Neural progenitor cell (in vitro differentiated cells): ENCODE measurements around the gene PNCK. TPM values are rescaled to one million over a fixed set of nuclear protein-coding genes. Genes with fewer than 3 reads are reported as not detected.
A peak's percentile ranks its signal among the peaks of the same experiment; 100 is the strongest.
"Not testable (repeated sequence)": the region's sequence is repeated elsewhere in the genome, so short reads cannot be mapped to it uniquely, and the experiment has no call there.

ENCODE experiments used
- DNase-seq: peaks from one replicate; pipeline ENCODE4 v3.0.0-alpha.2; 2016; ENCODE audit warnings: low spot score
- H2AFZ ChIP-seq: fragments of 200-600 bp; sonication (generic); replicated peaks from 2 replicates; pipeline ENCODE4 v1.6.1; 2016; ENCODE audit warnings: antibody characterized with exemption
- H3F3A ChIP-seq: fragments of 200-600 bp; sonication (generic); 2 replicates; pipeline ENCODE4 v1.6.1; 2016; ENCODE audit warnings: antibody characterized with exemption, low read depth
- H3K27ac ChIP-seq: fragments of 200-600 bp; sonication (generic); 2 replicates; pipeline ENCODE4 v1.5.1; 2016; ENCODE audit warnings: mild to moderate bottlenecking
- H3K27me3 ChIP-seq: fragments of 200-600 bp; sonication (generic); 2 replicates; pipeline ENCODE4 v1.6.1; 2016; ENCODE audit warnings: mild to moderate bottlenecking, moderate library complexity
- H3K36me3 ChIP-seq: fragments of 200-600 bp; sonication (generic); 2 replicates; pipeline ENCODE4 v1.5.1; 2016
- H3K4me1 ChIP-seq: fragments of 200-600 bp; sonication (generic); 2 replicates; pipeline ENCODE4 v1.6.1; 2016; ENCODE audit warnings: mixed run types
- H3K4me2 ChIP-seq: fragments of 200-600 bp; sonication (generic); 2 replicates; pipeline ENCODE4 v1.6.1; 2016
- H3K4me3 ChIP-seq: fragments of 200-600 bp; sonication (generic); 2 replicates; pipeline ENCODE4 v1.5.1; 2016
- H3K79me2 ChIP-seq: fragments of 200-600 bp; sonication (generic); 2 replicates; pipeline ENCODE4 v1.6.1; 2016; ENCODE audit warnings: low read depth
- H3K9ac ChIP-seq: fragments of 200-600 bp; sonication (generic); 2 replicates; pipeline ENCODE4 v1.6.1; 2016
- H3K9me3 ChIP-seq: fragments of 200-600 bp; sonication (generic); 2 replicates; pipeline ENCODE4 v1.5.1; 2016; ENCODE audit warnings: low read depth
- H4K20me1 ChIP-seq: fragments of 200-600 bp; sonication (generic); 2 replicates; pipeline ENCODE4 v1.6.1; 2016; ENCODE audit warnings: low read depth
- H3K27ac Mint-ChIP-seq: 3 replicates; pipeline ENCODE4 v1.8.0; 2021; ENCODE audit warnings: mixed read lengths
- H3K27me3 Mint-ChIP-seq: 2 replicates; pipeline ENCODE4 v1.8.0; 2022; ENCODE audit warnings: low read depth, mild to moderate bottlenecking, inconsistent platforms, moderate library complexity, mixed read lengths; ENCODE audit not compliant: insufficient read depth
- H3K36me3 Mint-ChIP-seq: 3 replicates; pipeline ENCODE4 v1.8.0; 2021; ENCODE audit warnings: mixed read lengths
- H3K4me1 Mint-ChIP-seq: 3 replicates; pipeline ENCODE4 v1.8.0; 2021; ENCODE audit warnings: mixed read lengths
- H3K4me3 Mint-ChIP-seq: 3 replicates; pipeline ENCODE4 v1.8.0; 2021; ENCODE audit warnings: mild to moderate bottlenecking, moderate library complexity, mixed read lengths
- H3K9me3 Mint-ChIP-seq: 3 replicates; pipeline ENCODE4 v1.8.0; 2020; ENCODE audit warnings: mixed read lengths
- CTCF ChIP-seq: fragments of 200-600 bp; sonication (generic); IDR thresholded peaks from 2 replicates; pipeline ENCODE4 v1.5.1; 2017; ENCODE audit warnings: antibody characterized with exemption, mild to moderate bottlenecking
- EZH2 ChIP-seq: fragments of 200-600 bp; sonication (generic); IDR thresholded peaks from 2 replicates; pipeline ENCODE4 v1.6.1; 2017; ENCODE audit warnings: antibody characterized with exemption, mild to moderate bottlenecking, moderate library complexity
- EZH2phosphoT487 ChIP-seq: fragments of 200-600 bp; sonication (generic); IDR thresholded peaks from 2 replicates; pipeline ENCODE4 v1.6.1; 2017; ENCODE audit warnings: antibody characterized with exemption
- total RNA-seq: library from RNA; depleted of rRNA; stranded (reverse); fragments of >200 nt; gene quantifications from 2 replicates; pipeline ENCODE4 v1.2.3, GENCODE V29; 2015; ENCODE audit warnings: low replicate concordance

The PNCK gene
- total RNA-seq, 1 donor from 2014 or later, result 19.7 TPM

- H3K36me3 Mint-ChIP-seq, H3K4me1 Mint-ChIP-seq, H3K4me3 Mint-ChIP-seq, DNase-seq, H3K9me3 ChIP-seq, H4K20me1 ChIP-seq, H3K4me2 ChIP-seq, H3K27ac ChIP-seq, H3K27me3 ChIP-seq, H3F3A ChIP-seq, H3K9ac ChIP-seq, H3K79me2 ChIP-seq, H3K27ac Mint-ChIP-seq, H3K4me1 ChIP-seq, H3K27me3 Mint-ChIP-seq, H3K4me3 ChIP-seq, H3K36me3 ChIP-seq, H2AFZ ChIP-seq: not testable (repeated sequence)
- H3K9me3 Mint-ChIP-seq, result peaks cover 26% of the 10 kb centered on the region
- peak; percentile 29 for TF ChIP-seq CTCF
Observed at GRCh38 chrX:153705403-153706060, 31.9 kb upstream of the PNCK start.

DNA sequence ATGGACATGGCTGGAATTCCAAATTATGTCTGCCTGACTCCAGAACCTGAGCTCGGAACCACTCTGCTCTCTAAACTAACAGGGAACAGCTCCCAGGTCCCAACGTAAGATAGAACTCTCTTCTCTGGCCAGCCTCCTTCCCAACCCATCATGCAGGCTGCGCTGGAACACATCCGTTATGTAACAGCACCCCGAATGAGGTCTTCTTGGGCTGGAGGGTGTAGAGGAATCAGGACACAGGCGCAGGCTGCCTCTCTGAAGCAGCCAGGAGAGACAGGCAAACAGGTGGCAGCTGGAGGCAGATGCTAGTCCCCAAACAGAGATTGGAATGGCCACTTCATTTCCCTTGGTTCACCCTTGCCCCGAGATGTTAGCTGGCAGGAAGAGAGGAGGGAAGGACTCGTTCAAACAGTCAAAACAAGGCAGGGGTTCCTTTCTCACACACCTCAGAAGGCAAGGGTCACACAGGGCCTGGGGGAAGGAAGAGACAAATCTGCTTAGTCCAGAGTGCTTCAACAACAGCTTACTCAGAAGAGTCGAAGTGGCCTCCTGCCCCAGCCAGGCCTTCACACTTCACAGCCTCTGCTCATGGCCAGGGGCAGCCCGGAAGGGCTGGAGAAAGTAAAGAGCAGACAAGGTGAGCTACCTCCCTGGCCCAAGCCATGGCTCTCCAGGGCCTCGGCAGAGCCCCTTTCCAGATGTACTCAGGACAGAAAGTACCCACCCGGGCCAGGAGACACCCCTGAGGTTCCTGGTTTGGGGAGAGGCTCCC is 31.2 kb upstream of the PNCK start:
- H3K27me3 ChIP-seq, H3K27me3 Mint-ChIP-seq, H3K4me3 ChIP-seq, H3K4me2 ChIP-seq, H3K79me2 ChIP-seq, H3K36me3 ChIP-seq, H3K9ac ChIP-seq, H3K36me3 Mint-ChIP-seq, H2AFZ ChIP-seq, DNase-seq, H3K27ac Mint-ChIP-seq, H3F3A ChIP-seq, H4K20me1 ChIP-seq, H3K9me3 ChIP-seq, H3K4me1 ChIP-seq, H3K27ac ChIP-seq, H3K4me3 Mint-ChIP-seq, H3K4me1 Mint-ChIP-seq: not testable (repeated sequence)
- peaks cover 24% of the 10 kb centered on the region for H3K9me3 Mint-ChIP-seq

- H3K4me2 ChIP-seq, result no peak overlapping the region
- H3K36me3 ChIP-seq, result no peaks in the 10 kb centered on the region
- no peaks in the 10 kb centered on the region for H3K9me3 ChIP-seq
- H3K4me3 ChIP-seq, result no peak overlapping the region
- peaks cover 3% of the 10 kb centered on the region for H3K4me1 Mint-ChIP-seq
- no peak for DNase-seq
- no peak overlapping the region for H3K27ac Mint-ChIP-seq
- H3K36me3 Mint-ChIP-seq, result peaks cover 5% of the 10 kb centered on the region
- no peaks in the 10 kb centered on the region for H3F3A ChIP-seq
- H3K4me3 Mint-ChIP-seq, result no peak overlapping the region
- H2AFZ ChIP-seq, result no peak overlapping the region
- H4K20me1 ChIP-seq, result peaks cover 5% of the 10 kb centered on the region
- no peaks in the 10 kb centered on the region for H3K79me2 ChIP-seq
- H3K27me3 Mint-ChIP-seq, result peaks cover 4% of the 10 kb centered on the region
- H3K4me1 ChIP-seq, result no peaks in the 10 kb centered on the region
- no peaks in the 10 kb centered on the region for H3K27me3 ChIP-seq
- no peak overlapping the region for H3K27ac ChIP-seq
- H3K9me3 Mint-ChIP-seq, result peaks cover 24% of the 10 kb centered on the region
- H3K9ac ChIP-seq, result no peak overlapping the region
- TF ChIP-seq EZH2 (no peak), CTCF (no peak), EZH2phosphoT487 (no peak)
Observed at GRCh38 chrX:153704021-153704526, 30.5 kb upstream of the PNCK start.

- Mint-ChIP-seq H3K4me1 (peaks cover 1% of the 10 kb centered on the region), H3K9me3 (peaks cover 28% of the 10 kb centered on the region), H3K27me3 (peaks cover 4% of the 10 kb centered on the region), H3K27ac (no peak overlapping the region), H3K36me3 (peaks cover 5% of the 10 kb centered on the region), H3K4me3 (no peak overlapping the region)
- Histone ChIP-seq H3K36me3 (no peaks in the 10 kb centered on the region), H3K27me3 (no peaks in the 10 kb centered on the region), H3F3A (peaks cover 4% of the 10 kb centered on the region), H3K9ac (no peak overlapping the region), H3K9me3 (no peaks in the 10 kb centered on the region), H3K27ac (no peak overlapping the region), H3K79me2 (no peaks in the 10 kb centered on the region), H3K4me3 (no peak overlapping the region), H3K4me1 (no peaks in the 10 kb centered on the region), H4K20me1 (peaks cover 3% of the 10 kb centered on the region), H3K4me2 (no peak overlapping the region), H2AFZ (no peak overlapping the region)
- TF ChIP-seq CTCF (no peak), EZH2phosphoT487 (no peak), EZH2 (no peak)
- DNase-seq, result no peak
Observed at GRCh38 chrX:153703036-153703370, 29.4 kb upstream of the PNCK start.
